GM21825 (cell line): ENCODE results near the gene NASP.

Source experiments
- ATAC-seq: cut with Tn5 transposase; IDR thresholded peaks from one replicate; pipeline ENCODE4 v1.9.1; 2021; ENCODE audit warnings: mild to moderate bottlenecking, moderate library complexity; ENCODE audit not compliant: unreplicated experiment

Gene NASP

DNA sequence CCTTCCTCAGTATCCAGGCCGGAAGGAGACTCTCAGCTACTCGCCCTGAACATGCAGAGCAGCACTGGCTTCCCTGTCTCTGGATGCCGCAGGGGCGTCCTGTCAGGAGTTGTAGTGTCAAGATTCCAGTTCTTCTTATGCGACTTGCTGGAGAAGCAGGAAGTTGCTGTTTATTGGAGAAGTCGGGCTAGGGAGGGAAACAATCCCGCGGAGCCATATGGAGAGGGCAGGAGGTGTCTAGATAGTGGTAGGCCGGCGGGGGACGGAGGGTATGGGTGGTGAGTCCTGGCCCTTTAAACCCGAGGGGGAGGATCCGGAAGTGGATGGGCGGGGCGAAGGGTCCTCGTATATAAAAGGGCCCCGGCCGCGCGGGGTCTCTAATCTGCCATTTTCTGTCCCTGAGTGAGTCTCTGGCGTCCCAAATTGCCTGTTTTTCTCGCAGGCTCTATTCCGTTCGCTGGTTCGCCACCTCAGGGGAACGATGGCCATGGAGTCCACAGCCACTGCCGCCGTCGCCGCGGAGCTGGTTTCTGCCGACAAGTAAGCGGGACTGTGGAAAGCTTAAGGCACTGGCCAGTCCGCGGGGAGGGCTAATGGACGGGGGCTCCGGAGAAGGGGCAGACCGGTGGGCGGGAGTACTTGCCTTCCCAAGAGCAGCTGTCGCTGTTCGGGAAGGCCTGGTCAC lies at the start of gene NASP:
NASP (plus strand) TSS at position 376 of the 685 bp plus-strand sequence; CDS start at position 482, 106 bp downstream.
- peak; percentile 48 for ATAC-seq

DNA sequence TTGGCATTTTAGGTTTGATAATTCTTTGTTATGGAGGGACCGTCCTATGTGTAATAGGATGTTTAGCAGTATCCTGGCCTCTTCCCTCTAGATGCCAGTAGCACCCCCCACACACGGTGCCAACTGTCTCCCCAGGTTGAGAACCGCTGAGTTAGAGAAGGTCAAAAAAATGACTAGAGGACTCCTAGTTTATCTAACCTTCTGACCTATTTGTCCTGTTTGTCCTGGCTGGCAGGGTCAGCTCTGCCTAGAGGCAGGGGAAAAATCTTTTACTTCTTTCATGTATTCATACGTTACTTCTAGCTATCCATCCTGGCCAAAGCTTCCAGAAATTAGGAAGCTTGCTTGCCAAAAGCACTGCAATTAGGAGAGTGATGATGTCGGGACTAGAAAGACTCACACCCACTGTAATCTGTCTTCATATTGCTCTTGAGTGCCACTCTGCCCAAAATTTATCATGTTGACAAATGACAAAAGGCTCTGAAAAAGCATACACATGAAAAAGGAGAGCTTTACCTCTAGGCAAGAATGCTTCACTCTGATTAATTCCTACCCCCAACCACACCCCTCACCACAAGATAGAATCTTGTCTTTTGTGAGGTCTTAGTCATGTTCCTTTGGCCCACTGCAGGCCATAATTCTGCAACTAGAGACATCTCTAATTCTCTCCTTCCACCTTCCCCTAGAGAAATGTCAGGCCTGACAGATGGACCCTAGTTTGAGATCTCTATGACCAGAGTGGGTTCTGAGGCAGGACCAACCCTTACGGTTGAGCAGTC lies 47.7 kb upstream of the NASP start:
- no peak for ATAC-seq

- no peak for ATAC-seq
Measured at GRCh38 chr1:45536886-45537285, 47.0 kb upstream of the NASP start.

DNA sequence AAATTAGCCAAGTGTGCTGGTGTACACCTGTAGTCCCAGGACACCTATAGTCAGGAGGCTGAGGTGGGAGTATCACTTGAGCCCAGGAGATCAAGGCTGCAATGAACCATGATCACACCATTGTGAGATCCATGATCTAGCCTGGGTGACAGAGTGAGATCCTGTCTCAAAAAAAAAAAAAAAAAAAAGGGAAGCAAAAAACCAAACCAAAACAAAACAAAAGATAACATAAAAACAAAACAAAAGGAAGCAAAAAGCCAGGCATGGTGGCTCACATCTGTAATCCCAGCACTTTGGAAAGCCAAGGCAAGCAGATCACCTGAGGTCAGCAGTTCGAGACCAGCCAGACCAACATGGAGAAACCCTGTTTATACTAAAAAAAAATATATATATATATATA lies 42.6 kb upstream of the NASP start:
- ATAC-seq: no peak

GRCh38 chr1:45542591-45542990 lies 41.2 kb upstream of the NASP start:
- no peak for ATAC-seq

DNA sequence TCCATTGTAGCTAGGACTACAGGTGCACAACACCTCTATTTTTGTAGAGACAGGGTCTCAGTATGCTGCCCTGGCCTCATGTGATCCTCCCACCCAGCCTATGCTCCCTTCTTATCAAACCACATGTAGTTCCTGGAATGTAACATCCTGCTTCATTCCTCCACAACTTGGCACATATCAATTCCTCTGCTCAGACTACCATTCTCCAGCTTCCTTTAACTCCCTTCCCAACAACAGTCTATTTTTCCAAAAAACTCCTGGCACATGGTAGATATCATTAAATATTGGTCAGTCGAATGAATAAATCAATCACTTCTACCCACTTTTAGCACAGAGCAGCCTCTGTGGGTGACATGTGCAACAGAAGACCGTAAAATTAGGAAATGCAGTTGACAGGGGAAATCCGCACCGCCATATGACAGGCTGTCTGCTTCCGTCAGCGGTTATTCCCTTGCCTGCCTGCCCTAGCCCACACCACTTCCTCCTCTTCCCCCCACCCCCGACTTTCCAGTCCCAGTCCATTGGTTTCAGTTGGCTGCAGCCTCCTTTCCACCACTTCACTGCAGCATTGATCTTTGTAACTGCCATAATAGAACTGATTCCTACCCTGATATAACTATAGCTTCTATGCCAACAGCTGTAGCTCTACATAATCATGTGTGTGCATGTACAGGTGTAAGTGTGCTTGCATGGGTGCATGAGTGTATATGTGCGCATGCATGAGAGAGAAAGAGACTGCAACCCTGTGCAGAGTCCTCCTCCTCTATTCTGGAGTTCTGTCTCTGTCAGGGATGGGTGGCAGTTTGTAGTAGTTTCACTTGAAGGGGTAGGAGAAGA lies 40.0 kb upstream of the NASP start:
- peak; percentile 51 for ATAC-seq

GRCh38 chr1:45544530-45544929 lies 39.3 kb upstream of the NASP start:
- no peak for ATAC-seq

- peak; percentile 48 for ATAC-seq
Measured at GRCh38 chr1:45545019-45545493, 38.8 kb upstream of the NASP start.

GRCh38 chr1:45545553-45546310 lies 38.1 kb upstream of the NASP start:
- ATAC-seq: no peak

DNA sequence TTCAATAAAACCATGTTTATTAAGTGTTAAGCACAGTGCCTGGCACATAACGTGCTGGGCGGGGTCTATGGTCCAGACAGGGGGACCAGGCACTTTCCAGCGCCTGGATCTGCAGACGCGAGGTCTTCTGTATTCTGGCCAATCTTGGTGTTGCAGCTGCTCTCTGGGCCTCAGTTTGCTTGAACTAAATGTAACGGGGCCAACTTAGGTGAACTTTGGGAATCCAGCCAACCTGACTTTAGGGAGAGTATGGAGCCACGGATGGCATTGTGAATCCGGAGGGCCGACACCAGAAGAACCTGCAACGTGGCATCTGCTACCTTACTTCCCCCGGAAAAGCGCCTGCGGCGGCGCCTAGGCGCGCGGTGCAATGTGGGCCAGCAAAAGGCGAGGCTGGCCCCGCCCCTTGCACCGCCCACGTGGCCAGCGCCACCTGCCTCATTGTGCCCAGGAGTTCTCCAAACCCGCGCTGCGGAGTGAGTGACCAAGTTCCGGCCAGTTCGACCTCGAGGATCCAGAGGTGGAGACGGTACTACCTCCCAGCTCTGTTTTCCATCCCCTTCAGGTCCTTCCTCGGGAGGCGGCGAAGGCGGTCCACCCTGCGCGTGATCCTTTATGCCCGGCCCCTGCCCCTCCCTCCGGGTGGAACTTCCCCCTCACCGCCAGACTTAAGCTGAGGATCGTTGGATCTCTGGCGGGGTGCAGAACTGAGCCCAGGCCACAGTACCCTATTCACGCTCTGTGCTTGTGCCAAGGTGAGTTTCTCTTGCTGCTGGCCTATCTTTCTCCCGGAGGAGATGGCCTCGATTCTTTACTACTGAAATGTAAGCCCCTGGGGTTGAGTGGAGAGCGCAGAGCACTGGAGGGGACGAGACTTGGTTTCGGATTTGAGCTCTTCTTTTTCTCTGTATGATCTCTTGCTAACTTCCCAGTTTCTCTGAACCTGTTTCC lies 33.2 kb upstream of the NASP start, which contains the start of gene AKR1A1:
AKR1A1 (plus strand) TSS at position 426 of the 951 bp plus-strand sequence. CDS start 10,969 bp downstream, outside the sequence.
- peak; percentile 85 for ATAC-seq

DNA sequence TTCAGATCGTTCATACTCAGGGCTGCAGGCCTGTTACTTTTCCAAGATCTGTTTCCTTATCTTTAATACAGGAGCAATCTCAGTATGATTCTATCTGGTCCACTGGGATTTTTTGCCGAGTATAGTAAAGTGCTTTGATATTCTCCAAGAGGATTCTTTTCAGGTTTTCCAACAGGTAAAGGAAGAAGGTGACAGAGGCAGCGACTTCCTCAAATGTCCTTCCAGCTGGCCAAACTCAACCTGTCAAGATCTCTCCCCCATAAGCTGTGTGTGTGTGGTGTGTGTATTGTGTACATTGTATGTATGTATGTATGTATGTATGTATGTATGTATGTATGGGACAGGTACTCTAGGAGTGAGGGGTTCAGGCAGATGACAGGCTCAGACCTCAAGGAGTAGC lies 32.2 kb upstream of the NASP start:
- no peak for ATAC-seq

DNA sequence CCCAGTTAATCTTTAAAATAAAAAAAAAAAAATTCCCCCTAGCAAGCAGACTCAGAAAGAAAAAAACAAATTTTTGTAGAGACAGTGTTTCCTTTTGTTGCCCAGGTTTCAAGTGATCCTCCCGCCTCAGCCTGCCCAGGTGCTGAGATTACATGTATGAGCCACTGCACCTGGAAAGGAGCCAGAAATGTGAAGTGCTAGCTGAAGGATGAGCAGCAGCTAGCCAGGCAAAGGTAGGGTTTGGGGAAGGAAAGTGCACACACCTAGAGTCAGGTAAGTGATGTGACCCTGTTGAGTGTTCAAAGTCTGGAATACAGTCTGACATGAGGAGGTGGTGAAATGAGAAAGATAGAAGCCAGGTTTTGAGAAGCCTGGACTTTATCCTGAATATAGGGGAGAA lies 31.5 kb upstream of the NASP start:
- ATAC-seq: no peak

- no peak for ATAC-seq
Measured at GRCh38 chr1:45554198-45554597, 29.6 kb upstream of the NASP start.

GRCh38 chr1:45557422-45557944 lies 26.4 kb upstream of the NASP start:
- no peak for ATAC-seq

- no peak for ATAC-seq
Measured at GRCh38 chr1:45563843-45564242, 20.0 kb upstream of the NASP start.

DNA sequence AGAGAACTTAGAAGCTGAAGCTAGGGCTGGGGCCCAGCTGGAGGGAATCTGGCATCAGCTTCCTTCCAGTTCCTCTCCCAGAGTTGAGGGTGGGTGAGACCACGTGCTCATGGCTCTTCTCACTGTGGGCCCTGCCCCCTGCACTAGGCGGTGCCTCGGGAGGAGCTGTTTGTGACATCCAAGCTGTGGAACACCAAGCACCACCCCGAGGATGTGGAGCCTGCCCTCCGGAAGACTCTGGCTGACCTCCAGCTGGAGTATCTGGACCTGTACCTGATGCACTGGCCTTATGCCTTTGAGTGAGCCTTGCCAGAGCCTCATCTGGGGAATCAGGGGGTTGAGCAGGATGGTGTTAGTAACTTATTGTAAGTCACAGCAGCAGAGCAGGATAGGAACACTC lies 17.1 kb upstream of the NASP start:
- ATAC-seq: no peak

DNA sequence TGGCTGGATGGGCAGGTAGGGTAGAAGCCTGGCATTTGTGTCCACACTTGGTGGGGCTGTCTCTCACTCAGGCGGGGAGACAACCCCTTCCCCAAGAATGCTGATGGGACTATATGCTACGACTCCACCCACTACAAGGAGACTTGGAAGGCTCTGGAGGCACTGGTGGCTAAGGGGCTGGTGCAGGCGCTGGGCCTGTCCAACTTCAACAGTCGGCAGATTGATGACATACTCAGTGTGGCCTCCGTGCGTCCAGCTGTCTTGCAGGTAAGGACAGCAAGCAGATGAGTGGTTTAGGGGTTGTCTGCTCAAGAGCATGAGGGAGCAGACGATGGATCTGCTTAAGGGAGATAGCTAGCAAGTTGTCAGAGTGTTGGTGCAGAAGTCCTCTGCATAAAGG lies 15.9 kb upstream of the NASP start:
- no peak for ATAC-seq

- no peak for ATAC-seq
Measured at GRCh38 chr1:45568421-45568820, 15.4 kb upstream of the NASP start.

DNA sequence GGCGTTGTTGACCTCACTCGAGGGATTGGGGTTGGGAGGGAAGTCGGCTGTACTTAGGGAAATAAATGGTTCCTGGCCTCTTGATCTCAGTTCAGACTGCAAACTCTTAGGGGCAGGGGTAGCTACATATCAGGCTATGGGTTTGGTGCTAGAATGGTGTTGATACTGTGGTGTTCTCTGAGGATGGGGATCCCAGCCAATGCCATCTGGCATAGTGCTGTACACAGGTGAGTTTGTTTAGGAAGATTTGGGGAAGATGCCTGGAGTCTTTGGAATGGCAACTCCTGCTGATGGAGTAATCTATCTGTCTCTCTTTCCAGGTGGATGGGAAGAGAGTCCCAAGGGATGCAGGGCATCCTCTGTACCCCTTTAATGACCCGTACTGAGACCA lies 14.3 kb upstream of the NASP start:
- no peak for ATAC-seq
